Stomach smooth muscle (tissue), 2 donors: ENCODE data around the gene TSPAN13.

Experiments
- H3K27ac ChIP-seq: one replicate; pipeline ENCODE4 v1.7.0; 2013; ENCODE audit warnings: mild to moderate bottlenecking, low read length, inconsistent platforms
- H3K27me3 ChIP-seq, 2 donors: one replicate each; pipeline ENCODE4 v1.7.0; 2013; ENCODE audit warnings: low read length in 2 of 2; ENCODE audit not compliant: insufficient read depth in 2 of 2, control insufficient read depth in 1 of 2
- H3K36me3 ChIP-seq, 2 donors: one replicate each; pipeline ENCODE4 v1.7.0; 2013; ENCODE audit warnings: low read length in 2 of 2; ENCODE audit not compliant: control insufficient read depth in 2 of 2, insufficient read depth in 2 of 2
- H3K4me1 ChIP-seq: one replicate; pipeline ENCODE4 v1.7.0; 2013; ENCODE audit warnings: low read length; ENCODE audit not compliant: control insufficient read depth, insufficient read depth
- H3K4me3 ChIP-seq, 2 donors: one replicate each; pipeline ENCODE4 v1.7.0; 2013; ENCODE audit warnings: low read length in 2 of 2
- H3K9ac ChIP-seq, 2 donors: one replicate each; pipeline ENCODE4 v1.7.0; 2013; ENCODE audit warnings: low read length in 2 of 2, mild to moderate bottlenecking in 1 of 2
- H3K9me3 ChIP-seq, 2 donors: one replicate each; pipeline ENCODE4 v1.7.0; 2013; ENCODE audit warnings: low read length in 2 of 2; ENCODE audit not compliant: control insufficient read depth in 2 of 2
- donor health status: healthy.
- donor health status: Pancreatic carcinoma.

Gene TSPAN13

DNA sequence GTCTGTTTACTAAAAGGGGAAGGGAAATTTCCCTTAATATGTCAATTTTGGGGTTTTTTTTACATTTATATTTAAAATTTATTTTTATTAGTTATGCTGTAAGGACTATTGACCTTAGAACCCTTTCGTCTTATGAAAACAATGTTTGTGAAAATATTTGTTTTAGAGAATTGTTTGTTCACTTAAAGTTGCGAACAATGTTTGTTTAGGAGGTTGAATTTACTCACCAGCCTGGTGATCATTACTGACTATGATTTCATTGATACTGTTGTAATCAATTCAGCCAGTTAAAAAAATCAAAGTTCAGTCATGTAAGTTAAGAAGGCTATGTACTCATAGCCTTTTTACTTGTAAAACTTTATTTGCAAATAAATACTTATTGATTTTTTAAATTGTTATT is 27.4 kb upstream of the TSPAN13 start:
- Histone ChIP-seq H3K4me3 (no peak overlapping the region), H3K4me1 (no peaks in the 10 kb centered on the region), H3K27me3 (no peaks in the 10 kb centered on the region), H3K27ac (no peak overlapping the region), H3K9me3 (no peaks in the 10 kb centered on the region), H3K36me3 (no peaks in the 10 kb centered on the region), H3K9ac (no peak overlapping the region)

DNA sequence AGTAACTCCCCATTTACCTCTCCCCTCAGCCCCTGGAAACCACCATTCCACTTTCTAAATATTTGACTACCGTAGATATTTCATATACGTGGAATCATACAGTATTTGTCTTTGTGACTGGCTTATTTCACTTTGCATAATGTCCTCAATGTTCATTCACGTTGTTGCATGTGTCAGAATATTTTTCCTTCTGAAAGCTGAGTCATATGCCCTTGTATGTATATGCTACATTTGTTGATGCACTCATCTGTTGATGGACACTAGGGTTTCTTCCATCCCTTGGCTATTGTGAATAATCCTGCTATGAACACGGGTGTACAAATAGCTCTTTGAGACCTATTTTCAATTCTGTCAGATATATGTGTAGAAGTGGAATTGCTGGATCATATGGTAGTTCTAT is 25.8 kb upstream of the TSPAN13 start:
- H3K36me3 ChIP-seq: no peaks in the 10 kb centered on the region
- no peak overlapping the region for H3K27ac ChIP-seq
- no peak overlapping the region for H3K9ac ChIP-seq
- no peak overlapping the region for H3K4me3 ChIP-seq
- H3K27me3 ChIP-seq: no peaks in the 10 kb centered on the region
- no peaks in the 10 kb centered on the region for H3K4me1 ChIP-seq
- no peaks in the 10 kb centered on the region for H3K9me3 ChIP-seq

DNA sequence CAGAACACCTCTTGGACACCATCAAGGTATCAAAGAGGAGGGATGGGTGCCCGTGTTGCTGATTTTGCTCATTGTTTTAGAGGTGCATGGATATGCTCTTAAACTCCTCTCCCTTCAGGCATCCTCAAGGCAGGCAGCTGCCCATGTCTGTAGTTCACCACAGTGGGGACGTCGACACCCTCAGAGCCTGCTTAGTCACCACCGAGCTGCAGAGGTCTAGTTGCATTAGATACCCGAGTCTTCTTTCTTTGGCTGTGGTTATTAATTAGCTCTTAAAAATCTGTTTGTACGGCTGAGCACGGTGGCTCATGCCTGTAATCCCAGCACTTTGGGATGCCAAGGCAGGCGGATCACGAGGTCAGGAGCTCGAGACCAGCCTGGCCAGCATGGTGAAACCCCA is 24.7 kb upstream of the TSPAN13 start:
- Histone ChIP-seq H3K27me3 (no peaks in the 10 kb centered on the region), H3K36me3 (no peaks in the 10 kb centered on the region), H3K9me3 (no peaks in the 10 kb centered on the region), H3K4me3 (no peak overlapping the region), H3K27ac (no peak overlapping the region), H3K4me1 (no peaks in the 10 kb centered on the region), H3K9ac (no peak overlapping the region)

- Histone ChIP-seq H3K9me3 (no peaks in the 10 kb centered on the region), H3K36me3 (no peaks in the 10 kb centered on the region), H3K4me3 (no peak overlapping the region), H3K9ac (no peak overlapping the region), H3K27me3 (no peaks in the 10 kb centered on the region), H3K27ac (no peak overlapping the region), H3K4me1 (no peaks in the 10 kb centered on the region)
Observed at GRCh38 chr7:16729541-16729940, 24.0 kb upstream of the TSPAN13 start.

- no peak overlapping the region for H3K4me3 ChIP-seq
- no peaks in the 10 kb centered on the region for H3K9me3 ChIP-seq
- no peaks in the 10 kb centered on the region for H3K36me3 ChIP-seq
- H3K27me3 ChIP-seq: no peaks in the 10 kb centered on the region
- H3K4me1 ChIP-seq: no peaks in the 10 kb centered on the region
- H3K27ac ChIP-seq: no peak overlapping the region
- no peak overlapping the region for H3K9ac ChIP-seq
Observed at GRCh38 chr7:16730937-16731336, 22.6 kb upstream of the TSPAN13 start.

- H3K27me3 ChIP-seq: no peaks in the 10 kb centered on the region
Observed at GRCh38 chr7:16732828-16733227, 20.7 kb upstream of the TSPAN13 start.

DNA sequence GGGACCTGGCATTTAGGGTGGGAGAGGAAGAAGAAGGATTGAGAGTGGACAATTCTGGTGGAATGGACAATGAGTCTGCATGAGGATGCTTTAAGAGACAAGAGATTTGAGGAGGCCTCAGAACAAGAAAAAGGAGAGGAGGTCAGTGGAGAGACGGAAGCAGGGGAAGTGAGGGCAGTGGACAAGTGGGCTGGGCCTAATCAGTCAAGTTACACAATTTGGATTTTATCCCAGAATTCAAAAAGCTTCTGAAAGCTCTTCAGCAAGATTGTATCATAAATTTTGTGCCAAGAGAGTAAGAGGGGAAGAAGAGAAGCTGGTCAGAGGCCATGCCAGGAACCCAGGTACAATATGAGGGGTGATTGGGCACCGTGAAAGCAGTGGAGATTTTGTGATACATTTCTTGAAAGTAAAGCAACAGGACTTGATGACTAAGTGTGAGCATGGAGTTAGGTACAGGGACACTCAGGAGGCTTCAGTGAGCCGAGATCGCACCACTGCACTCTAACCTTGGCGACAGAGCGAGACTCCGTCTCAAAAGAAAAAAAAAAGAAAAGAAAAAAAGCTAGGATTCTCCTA is 19.3 kb upstream of the TSPAN13 start:
- H3K27ac ChIP-seq: no peak overlapping the region
- no peak overlapping the region for H3K9ac ChIP-seq
- H3K4me1 ChIP-seq: no peaks in the 10 kb centered on the region
- no peak overlapping the region for H3K4me3 ChIP-seq
- H3K36me3 ChIP-seq: no peaks in the 10 kb centered on the region
- H3K9me3 ChIP-seq: no peaks in the 10 kb centered on the region
- H3K27me3 ChIP-seq: no peaks in the 10 kb centered on the region

More at GRCh38 chr7:16732828-16733227, 20.7 kb upstream of the TSPAN13 start:
- no peak overlapping the region for H3K27ac ChIP-seq
- H3K36me3 ChIP-seq: no peaks in the 10 kb centered on the region
- no peaks in the 10 kb centered on the region for H3K9me3 ChIP-seq
- no peaks in the 10 kb centered on the region for H3K4me1 ChIP-seq
- no peak overlapping the region for H3K4me3 ChIP-seq
- H3K9ac ChIP-seq: no peak overlapping the region

GRCh38 chr7:16735020-16735419 is 18.5 kb upstream of the TSPAN13 start:
- H3K4me1 ChIP-seq: no peaks in the 10 kb centered on the region
- no peak overlapping the region for H3K4me3 ChIP-seq
- H3K9ac ChIP-seq: no peak overlapping the region
- no peaks in the 10 kb centered on the region for H3K27me3 ChIP-seq
- no peaks in the 10 kb centered on the region for H3K36me3 ChIP-seq
- no peaks in the 10 kb centered on the region for H3K9me3 ChIP-seq
- H3K27ac ChIP-seq: no peak overlapping the region

DNA sequence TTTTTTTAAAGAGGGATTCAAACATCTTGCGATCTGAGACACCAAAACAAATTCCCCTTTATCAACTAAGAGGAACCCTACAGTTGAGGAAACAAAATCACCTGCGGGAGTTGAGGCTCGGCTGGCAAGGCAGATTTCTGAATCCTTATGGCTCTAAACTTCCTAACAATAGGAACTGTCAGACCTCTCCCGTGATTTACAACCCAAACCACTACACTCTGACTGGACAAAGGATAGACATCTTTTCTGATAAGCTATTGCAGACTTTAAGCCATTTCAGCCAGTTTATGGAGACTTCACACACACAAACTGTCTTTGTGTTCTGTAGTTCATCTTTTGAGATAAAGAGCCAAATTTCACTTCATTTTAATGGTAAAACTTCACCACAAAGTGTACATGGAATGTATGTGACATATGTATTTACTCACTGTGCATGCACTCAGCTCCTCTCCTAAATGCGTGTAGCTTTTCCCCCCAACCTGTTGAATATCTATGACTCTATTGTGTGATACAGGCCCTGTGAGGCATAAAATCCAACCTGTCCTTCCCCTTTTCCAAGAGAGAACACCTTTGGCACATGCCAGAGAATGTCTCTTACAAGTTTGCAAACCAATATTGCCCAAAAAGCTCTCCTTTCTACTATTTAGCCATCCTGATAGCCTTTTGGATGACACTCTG is 15.4 kb upstream of the TSPAN13 start:
- Histone ChIP-seq H3K4me1 (no peaks in the 10 kb centered on the region), H3K9ac (no peak overlapping the region), H3K27ac (no peak overlapping the region), H3K36me3 (no peaks in the 10 kb centered on the region), H3K27me3 (no peaks in the 10 kb centered on the region), H3K9me3 (no peaks in the 10 kb centered on the region), H3K4me3 (no peak overlapping the region)

DNA sequence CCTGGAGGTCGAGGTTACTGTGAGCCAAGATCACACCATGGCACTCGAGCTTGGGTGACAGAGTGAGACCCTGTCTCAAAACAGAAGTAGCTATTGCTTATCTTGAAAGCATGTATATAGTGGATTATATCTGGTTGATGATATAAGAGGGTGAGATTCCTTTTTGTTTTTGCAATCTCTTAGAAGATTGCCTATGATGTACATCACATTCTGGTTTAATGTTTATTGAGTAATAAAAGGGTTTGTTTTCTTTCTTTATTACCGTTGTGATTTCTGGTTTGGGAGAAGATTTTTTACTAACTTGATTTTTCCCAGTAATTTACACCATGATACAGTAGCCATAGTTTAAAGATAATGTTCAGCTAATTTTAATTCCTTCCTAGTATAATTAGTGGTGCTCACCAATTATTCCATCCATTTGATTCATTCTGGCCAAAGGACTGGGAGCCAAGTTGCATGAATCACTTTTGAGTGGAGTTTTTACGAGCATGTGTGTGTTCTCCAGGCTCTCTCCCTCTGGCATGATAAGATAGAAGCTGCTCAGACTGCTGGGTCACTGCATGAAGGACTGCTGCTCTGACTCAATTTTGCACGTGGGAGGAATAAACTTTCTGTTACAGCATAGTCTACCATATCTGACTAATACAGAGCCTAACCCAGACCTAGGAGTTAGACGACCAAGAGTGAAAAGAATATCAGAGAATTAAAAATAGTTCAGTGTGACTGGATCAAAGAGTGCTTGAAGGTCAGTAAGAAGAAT is 13.5 kb upstream of the TSPAN13 start:
- Histone ChIP-seq H3K36me3 (no peaks in the 10 kb centered on the region), H3K9ac (no peak overlapping the region), H3K9me3 (no peaks in the 10 kb centered on the region), H3K4me3 (no peak overlapping the region), H3K27me3 (no peaks in the 10 kb centered on the region), H3K27ac (no peak overlapping the region), H3K4me1 (no peaks in the 10 kb centered on the region)

DNA sequence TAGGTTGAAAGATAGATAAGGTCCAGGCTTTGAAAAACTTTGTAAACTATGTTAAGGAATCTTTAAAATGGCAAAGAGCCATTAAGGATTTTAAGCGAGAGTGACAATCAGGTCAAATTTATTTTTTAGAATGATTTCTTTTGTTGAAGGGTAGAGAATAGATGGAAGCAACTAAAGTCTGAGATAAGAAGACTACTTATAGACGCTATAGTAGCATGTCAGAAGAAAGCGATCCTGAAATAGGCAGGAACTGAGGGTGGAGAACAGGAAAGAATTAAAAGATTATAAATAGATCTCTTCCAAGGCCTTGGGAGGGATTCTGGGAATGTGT is 13.0 kb upstream of the TSPAN13 start:
- Histone ChIP-seq H3K9ac (no peak overlapping the region), H3K9me3 (no peaks in the 10 kb centered on the region), H3K4me3 (no peak overlapping the region), H3K27ac (no peak overlapping the region), H3K27me3 (no peaks in the 10 kb centered on the region), H3K36me3 (no peaks in the 10 kb centered on the region), H3K4me1 (no peaks in the 10 kb centered on the region)
